Measurements from ENCODE around the gene HEPHL1. TPM values are rescaled to one million over a fixed set of nuclear protein-coding genes. Genes with fewer than 3 reads are reported as not detected.

HEPHL1 gene
- total RNA-seq, 1 donor from 2014 or later = not detected

DNA sequence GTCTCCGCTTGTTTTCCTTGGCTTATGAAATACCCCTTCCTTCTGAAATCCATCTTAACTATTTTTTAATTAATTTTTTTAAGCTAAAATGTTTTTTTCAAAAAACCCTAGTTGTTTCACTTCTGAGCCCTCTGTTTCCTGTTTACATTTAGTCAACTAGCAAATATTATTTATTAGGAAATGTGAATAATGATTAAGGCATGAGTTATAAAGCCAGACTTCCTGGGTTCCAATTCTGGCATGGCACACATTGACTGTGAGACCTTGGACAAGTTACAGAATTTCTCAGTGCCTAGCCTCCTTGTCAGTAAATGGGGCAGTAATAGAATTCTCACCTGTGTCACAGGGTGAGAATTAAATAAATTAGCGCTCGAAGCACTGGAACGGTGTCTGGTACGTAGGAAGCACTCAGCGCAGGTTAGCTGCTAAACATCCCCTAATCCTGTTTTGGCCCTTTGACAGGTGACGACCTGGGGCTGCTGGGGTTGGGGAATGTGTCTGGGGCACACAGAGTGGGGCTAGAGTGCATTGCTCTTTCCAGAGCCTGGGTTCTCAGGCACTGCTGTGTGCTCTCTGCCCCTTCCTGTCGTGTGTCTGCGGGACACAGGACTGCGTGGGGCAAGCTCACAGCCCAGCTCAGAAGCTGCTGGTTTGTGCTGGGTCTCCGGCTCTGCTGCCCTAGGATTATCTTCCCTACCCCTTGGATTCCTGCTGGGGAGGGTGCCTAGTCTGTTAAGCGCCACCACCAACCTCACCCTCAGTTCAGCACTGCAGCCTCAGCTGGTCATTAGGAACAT lies 120.6 kb downstream of the HEPHL1 start:
- no peaks in the 10 kb centered on the region for H3K36me3 Mint-ChIP-seq (ENCODE audit: unreplicated experiment)
- TF ChIP-seq, protein P1, sequence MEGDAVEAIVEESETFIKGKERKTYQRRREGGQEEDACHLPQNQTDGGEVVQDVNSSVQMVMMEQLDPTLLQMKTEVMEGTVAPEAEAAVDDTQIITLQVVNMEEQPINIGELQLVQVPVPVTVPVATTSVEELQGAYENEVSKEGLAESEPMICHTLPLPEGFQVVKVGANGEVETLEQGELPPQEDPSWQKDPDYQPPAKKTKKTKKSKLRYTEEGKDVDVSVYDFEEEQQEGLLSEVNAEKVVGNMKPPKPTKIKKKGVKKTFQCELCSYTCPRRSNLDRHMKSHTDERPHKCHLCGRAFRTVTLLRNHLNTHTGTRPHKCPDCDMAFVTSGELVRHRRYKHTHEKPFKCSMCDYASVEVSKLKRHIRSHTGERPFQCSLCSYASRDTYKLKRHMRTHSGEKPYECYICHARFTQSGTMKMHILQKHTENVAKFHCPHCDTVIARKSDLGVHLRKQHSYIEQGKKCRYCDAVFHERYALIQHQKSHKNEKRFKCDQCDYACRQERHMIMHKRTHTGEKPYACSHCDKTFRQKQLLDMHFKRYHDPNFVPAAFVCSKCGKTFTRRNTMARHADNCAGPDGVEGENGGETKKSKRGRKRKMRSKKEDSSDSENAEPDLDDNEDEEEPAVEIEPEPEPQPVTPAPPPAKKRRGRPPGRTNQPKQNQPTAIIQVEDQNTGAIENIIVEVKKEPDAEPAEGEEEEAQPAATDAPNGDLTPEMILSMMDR (IDR thresholded peaks at IDR 0.05) = no peak
- no peak overlapping the region for H3K4me3 Mint-ChIP-seq (ENCODE audit: unreplicated experiment)
- no peak for DNase-seq (ENCODE audit: extremely low spot score, unreplicated experiment)
- H3K9me3 Mint-ChIP-seq (ENCODE audit: unreplicated experiment) = no peaks in the 10 kb centered on the region
- no peaks in the 10 kb centered on the region for H3K27me3 Mint-ChIP-seq (ENCODE audit: unreplicated experiment)
- no peak overlapping the region for H3K27ac Mint-ChIP-seq (ENCODE audit: unreplicated experiment)
- H3K4me1 Mint-ChIP-seq (ENCODE audit: unreplicated experiment) = peaks cover 38% of the 10 kb centered on the region

DNA sequence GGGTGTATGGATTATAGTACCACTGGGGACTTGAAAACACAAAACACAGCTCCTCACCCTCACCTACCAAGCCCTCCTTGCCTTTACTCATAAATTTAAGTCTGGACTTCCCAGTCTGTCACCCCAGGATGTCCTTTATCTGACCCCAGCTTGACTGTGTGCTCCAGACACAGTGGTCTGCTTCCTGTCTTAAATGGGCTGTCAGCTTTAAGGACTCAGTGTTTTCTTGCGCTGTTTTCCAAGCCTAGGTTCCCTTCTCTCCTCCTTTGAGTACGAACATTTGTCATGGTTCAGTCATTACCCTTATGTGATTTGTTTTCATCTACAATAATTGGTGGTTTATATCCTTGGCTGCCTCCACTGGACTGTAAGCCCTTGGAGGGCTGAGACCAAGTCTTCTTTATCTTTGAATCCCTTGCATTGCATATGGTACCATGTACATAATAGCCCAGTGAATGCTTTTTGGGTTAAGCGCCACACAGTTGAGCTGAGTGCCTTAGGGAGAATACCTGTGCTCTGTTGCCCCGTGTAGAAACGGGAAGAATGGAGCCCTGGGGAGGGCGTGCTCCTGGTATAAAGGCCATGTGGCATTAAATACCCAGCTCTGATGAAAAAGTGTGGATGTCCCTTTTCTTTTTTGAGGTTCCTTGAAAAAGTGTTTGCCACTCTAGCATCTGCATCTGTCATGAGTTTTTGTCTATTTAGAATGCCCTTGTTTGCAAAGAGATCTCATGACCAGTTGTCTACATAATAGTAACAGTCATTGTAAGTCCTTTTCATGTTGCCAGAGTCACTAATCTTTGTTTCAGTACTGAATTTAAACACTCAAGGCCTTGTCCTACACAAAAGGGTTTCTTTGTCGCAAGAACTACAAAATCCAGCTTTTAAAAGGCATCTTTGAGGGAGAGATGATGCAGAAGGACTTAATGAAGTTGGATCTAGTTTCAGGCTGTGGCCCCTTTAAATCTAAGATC lies 121.4 kb downstream of the HEPHL1 start:
- Mint-ChIP-seq H3K9me3 (ENCODE audit: unreplicated experiment) (no peaks in the 10 kb centered on the region), H3K36me3 (ENCODE audit: unreplicated experiment) (no peaks in the 10 kb centered on the region), H3K27ac (ENCODE audit: unreplicated experiment) (no peak overlapping the region), H3K4me1 (ENCODE audit: unreplicated experiment) (peaks cover 37% of the 10 kb centered on the region), H3K27me3 (ENCODE audit: unreplicated experiment) (no peaks in the 10 kb centered on the region), H3K4me3 (ENCODE audit: unreplicated experiment) (no peak overlapping the region)
- no peak for DNase-seq (ENCODE audit: extremely low spot score, unreplicated experiment)
- TF ChIP-seq, protein P1 (IDR thresholded peaks at IDR 0.05) = no peak

DNA sequence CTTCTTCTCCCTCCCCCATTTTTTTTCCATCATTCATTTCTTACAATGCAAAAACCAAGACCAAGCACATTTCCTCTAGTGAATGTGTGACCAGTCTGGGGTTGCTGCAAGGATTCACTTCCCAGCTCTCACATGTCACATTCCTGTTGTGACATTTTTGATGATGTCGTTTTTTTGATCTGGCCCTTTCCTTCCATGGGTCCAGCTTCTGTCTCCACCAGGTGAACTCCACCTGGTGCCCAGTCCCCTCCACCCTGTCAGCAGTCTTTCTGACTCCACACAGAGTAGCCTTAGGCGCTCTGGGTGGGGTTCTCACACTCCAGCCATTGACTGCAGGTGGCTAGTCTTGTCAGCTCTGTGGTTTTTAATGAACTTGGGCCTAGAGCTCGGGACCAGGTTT lies 123.1 kb downstream of the HEPHL1 start:
- TF ChIP-seq, protein P1 (IDR thresholded peaks at IDR 0.05) = no peak
- DNase-seq (ENCODE audit: extremely low spot score, unreplicated experiment) = no peak
- no peak overlapping the region for H3K4me3 Mint-ChIP-seq (ENCODE audit: unreplicated experiment)
- peaks cover 53% of the 10 kb centered on the region for H3K4me1 Mint-ChIP-seq (ENCODE audit: unreplicated experiment)
- no peaks in the 10 kb centered on the region for H3K9me3 Mint-ChIP-seq (ENCODE audit: unreplicated experiment)
- no peaks in the 10 kb centered on the region for H3K36me3 Mint-ChIP-seq (ENCODE audit: unreplicated experiment)
- no peak overlapping the region for H3K27ac Mint-ChIP-seq (ENCODE audit: unreplicated experiment)
- no peaks in the 10 kb centered on the region for H3K27me3 Mint-ChIP-seq (ENCODE audit: unreplicated experiment)

DNA sequence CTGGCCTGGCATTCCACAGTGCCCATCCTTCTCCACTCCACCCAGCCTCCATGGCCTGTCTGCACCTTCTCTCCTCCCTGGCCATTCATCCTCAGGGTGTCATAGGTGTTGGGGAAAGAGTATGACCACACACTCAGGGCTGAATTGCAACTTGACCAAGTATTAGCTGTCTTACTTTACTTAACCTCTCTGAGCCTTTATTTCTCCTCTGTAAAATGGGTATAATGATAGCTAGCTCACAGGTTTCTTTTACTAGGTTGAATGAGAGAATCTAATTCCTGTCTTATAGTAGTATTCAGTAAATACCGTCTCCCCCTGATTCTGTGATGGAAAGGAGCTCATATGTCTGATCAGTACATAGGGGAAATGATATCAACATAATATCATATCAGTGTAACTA lies 123.5 kb downstream of the HEPHL1 start:
- Mint-ChIP-seq H3K4me3 (ENCODE audit: unreplicated experiment) (no peak overlapping the region), H3K4me1 (ENCODE audit: unreplicated experiment) (peaks cover 58% of the 10 kb centered on the region), H3K36me3 (ENCODE audit: unreplicated experiment) (no peaks in the 10 kb centered on the region), H3K27ac (ENCODE audit: unreplicated experiment) (no peak overlapping the region), H3K27me3 (ENCODE audit: unreplicated experiment) (no peaks in the 10 kb centered on the region), H3K9me3 (ENCODE audit: unreplicated experiment) (no peaks in the 10 kb centered on the region)
- TF ChIP-seq, protein P1 (IDR thresholded peaks at IDR 0.05) = no peak
- no peak for DNase-seq (ENCODE audit: extremely low spot score, unreplicated experiment)

DNA sequence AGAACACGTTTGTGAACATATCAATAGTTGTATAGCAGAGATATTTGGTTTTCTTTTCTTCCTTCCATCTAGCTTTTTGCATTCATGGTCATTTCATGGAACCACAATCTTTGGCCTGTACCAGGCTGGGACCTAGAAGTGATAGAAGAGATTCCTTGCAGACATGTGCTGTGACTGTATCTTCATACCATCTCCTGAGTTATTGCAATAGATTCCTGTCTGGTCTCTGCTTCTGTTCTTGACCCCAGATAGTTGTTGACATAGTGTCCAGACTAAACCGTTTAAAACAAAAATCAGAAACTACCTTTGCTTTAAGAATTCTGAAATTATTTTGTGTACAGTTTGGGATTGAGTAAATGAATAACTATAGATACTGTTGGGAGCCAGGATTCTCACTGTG lies 124.3 kb downstream of the HEPHL1 start:
- Mint-ChIP-seq H3K9me3 (ENCODE audit: unreplicated experiment) (no peaks in the 10 kb centered on the region), H3K27ac (ENCODE audit: unreplicated experiment) (no peak overlapping the region), H3K36me3 (ENCODE audit: unreplicated experiment) (no peaks in the 10 kb centered on the region), H3K4me3 (ENCODE audit: unreplicated experiment) (no peak overlapping the region), H3K27me3 (ENCODE audit: unreplicated experiment) (no peaks in the 10 kb centered on the region), H3K4me1 (ENCODE audit: unreplicated experiment) (peaks cover 65% of the 10 kb centered on the region)
- no peak for DNase-seq (ENCODE audit: extremely low spot score, unreplicated experiment)
- TF ChIP-seq, protein P1 (IDR thresholded peaks at IDR 0.05) = no peak

Measured in osteocyte (in vitro differentiated cells).